NCI-H446 (cell line): Measurements from ENCODE around the gene TPCN1.
A peak's percentile ranks its signal among the peaks of the same experiment; 100 is the strongest.

ENCODE experiments used
- DNase-seq, 2 experiments: peaks; one replicate each; lab custom pipeline; 2025; lab: John Stamatoyannopoulos, UW

Gene TPCN1

DNA sequence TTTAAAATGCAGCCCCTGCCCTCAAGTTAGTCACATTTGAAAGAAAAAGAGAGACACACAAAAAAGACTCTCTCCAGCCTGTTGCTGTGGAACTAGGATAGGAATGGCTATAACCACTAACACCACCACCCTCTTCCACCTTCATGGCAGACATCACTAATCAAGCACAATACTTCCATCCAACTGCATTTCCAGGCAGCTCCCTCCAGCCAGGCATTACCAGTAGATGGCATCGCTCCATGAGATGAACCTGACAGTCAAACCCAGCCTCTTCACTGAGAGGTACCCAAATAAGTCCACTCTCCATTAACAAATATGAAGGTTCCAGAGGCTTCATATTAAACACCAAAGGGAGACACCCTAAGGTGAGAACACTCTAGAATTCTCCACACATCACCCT, 89.2 kb downstream of the TPCN1 start:
- DNase-seq = no peak

DNA sequence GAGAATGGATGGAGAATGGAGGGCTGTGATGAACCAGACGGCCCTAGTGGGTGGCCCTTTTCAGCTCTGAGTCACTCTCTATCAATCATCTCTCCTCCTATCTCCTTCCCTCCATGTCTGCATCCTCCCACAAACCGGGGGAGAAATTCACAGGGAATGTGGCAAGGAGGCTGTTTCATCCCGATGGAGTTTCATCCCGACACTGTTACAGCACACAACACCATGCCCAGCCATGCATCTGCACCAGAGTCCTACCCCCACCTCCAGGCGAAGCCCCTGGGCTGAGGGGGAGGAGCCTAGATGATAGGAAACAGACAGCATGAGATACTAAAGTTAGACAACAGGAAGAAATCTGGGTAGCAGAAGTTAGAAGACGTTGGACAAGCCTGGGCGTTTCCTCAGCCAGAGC, 92.9 kb downstream of the TPCN1 start:
- DNase-seq = no peak

DNA sequence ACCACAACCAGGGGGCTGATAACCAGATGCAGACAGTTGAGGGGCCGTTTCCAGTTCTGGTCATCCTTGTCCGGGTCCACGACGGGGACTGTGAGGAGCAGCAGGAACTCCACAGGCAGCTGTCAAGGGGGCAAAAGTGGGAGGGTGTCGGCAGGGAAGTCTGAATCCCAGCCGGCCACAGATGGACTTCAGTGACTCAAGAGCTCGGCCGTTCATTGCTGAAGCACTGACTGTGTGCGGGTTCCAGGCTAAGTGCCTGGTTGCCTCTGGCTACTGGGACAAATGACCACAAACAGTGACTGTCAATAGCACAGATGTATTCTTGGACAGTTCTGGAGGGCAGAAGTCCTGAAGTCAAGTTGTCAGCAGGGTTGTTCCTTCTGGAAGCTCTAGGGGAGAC, 94.1 kb downstream of the TPCN1 start:
- no peak for DNase-seq

DNA sequence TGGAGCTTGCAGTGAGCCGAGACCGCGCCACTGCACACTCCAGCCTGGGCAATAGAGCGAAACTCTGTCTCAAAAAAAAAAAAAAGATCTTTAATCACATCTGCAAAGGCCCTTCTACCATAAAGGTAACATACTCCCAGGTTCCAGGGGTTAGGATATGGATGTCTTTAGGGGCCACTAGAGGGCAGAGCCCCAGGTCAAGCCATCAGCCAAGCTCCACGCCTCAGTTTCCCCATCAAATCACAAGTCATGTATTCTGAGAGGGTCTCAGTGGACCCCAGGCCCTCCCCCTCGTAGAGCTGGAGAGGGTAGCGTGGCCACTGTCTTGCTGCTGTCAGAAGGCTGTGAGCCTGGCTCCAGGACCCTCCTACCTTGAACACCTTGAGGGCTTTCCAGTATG, 94.9 kb downstream of the TPCN1 start:
- DNase-seq = no peak

DNA sequence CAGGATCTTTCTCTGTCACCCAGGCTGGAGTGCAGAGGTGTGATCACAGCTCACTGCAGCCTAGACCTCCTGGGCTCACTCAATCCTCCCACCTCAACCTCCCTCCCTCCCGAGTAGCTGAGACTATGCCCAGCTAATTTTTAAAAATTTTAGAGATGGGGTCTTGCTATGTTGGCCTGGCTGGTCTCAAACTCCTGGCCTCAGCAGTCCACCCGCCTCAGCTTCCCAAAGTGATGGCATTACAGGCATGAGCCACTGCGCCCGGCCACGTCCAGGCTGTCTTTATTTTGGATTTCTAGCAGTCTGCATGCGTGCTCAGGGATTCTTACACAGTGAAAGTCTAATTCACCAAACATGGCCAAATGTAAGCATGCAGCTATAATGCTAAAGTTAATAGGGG, 95.9 kb downstream of the TPCN1 start:
- no peak for DNase-seq

DNA sequence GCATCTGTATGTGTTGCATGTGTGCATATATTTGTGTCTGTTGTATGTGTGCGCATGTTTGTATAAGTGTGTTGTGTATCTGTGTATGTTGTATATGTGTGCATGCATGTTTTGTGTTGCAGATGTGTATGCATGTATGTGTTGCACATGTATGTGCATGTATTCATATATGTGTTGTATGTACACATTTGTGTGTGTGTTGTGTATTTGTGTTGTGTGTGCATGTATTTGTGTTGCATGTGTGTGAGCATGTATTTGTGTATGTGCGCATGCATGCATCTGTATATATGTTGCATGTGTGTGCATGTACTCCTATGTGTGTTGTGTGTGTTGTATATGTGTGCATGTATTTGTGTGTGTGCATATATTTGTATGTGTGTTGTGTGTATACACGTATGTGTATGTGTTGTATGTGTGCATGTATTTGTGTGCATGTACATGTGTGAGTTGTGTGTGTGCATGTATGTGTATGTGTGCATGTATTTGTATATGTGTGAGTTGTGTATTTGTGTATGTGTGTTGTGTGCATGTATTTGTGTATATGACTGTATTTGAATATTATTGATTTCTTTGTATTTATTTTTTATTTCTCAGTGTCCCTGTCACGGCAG, 96.9 kb downstream of the TPCN1 start:
- DNase-seq = no peak

DNA sequence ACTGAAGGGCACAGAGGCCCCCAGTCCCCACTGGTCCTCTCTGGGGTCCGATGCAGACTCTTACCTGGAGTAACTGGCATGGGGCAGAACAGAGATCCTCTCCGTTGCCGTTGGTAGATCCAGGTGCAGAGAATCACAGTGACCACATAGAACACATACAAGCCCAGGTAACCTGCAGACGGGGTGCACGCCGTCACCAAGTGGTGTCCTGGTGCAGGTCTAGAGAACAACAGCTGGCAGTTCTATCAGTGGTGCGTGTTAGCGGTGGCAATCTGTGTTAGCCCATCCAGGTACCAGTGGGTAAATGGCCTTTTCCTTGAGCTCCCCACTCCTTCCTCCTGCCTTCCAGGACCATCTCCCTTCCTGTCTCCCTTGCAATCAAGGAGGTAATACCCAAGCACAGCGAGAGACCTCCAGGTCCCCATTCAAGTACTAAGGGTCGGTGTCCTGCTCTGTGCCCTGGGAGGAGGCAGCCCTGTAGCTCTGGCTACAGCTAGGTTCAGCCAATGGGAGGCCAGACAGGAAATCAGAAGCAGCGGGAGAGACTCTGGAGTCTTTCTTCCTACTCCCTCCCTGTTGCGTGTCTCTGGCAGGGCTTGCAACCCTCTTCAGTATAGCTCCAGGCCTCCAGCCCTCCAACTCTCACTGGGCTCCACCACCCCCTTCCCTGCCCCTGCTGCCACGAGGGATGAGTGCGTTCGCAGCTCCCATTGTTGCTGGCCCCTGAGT, 97.8 kb downstream of the TPCN1 start:
- no peak for DNase-seq

DNA sequence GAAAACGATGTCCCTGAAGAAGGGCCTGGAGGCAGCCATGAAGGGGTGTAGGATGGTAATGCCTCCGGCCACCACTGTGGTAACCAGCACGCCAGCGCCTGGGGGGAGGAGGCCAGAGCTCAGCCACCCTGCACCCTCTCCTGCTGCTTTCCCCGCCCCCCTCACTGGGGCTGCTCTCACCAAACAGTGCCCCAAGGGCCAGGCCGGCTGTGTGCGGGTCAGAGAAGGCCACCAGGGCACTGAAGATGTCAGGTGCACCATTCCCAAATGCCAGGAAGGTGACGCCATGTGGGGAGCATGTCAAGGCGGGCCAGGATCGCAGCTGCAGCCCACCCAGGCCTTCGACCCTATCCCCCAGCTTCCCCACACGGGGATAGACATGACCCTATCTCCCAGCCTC, 99.1 kb downstream of the TPCN1 start:
- DNase-seq = no peak

DNA sequence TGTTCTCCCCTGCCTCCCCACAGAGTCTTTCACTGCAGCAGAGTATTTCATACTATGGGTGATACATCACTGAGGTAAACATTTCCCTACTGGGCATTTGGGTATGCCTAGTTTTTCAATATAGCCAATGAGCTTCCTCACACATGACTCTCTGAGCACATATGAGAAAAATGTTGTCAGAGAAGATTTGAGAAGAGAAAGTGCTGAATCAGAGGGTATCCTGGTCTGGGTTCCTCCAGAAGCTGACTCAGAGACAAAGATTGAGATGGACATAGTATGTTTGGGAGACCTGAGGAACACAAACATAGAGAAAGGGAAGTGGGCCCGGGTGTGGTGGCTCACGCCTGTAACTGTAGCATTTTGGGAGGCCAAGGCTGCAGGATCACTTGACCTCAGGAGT, 101.1 kb downstream of the TPCN1 start:
- no peak for DNase-seq

DNA sequence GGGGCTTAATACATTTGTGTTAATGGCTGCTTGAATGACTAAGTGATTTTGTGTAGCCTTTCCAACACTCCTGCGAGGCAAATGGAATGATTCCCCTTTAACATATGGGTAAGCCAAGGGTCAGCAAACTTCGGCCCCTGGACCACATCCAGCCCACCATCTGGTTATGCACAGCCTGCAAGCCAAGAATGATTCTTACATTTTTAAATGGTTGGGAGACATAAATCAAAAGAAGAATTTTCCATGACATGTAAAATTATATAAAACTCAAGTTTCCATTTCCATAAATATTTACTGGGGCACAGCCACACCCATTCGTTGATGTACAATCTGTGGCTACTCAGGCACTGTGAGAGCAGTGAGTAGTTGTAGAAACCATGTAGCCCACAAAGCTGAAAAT, 104.7 kb downstream of the TPCN1 start:
- DNase-seq = peak in 1 of 2 experiments; percentile 50

DNA sequence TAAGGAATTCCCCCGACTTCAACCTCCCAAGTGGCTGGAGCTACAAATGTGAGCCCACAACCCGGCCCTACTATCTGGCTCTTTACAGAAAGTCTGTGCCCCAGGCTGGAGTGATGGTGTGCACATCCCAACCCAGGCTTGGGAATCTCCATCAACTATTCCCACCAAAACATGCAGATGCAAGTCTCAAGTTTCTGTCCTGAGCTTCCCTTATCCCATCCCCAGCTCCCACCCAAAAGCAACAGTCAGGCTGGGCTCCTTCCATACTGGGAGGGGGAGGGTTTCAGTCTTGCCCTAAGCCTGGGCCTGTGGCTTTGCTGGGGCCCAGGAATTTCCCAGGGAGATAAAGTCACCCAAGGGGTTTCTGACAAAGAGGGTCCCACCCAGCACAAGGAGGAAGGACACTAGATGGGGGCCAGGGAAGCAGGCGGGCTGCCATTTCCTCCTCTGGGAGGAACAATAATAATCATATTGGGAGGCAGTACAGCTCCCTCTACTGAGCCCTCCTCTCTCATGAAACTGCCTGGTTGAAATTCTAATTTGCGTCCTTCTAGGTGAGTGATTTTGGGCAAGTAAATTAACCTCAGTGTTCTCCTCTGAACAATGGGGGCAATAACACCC, 105.6 kb downstream of the TPCN1 start:
- DNase-seq = no peak

DNA sequence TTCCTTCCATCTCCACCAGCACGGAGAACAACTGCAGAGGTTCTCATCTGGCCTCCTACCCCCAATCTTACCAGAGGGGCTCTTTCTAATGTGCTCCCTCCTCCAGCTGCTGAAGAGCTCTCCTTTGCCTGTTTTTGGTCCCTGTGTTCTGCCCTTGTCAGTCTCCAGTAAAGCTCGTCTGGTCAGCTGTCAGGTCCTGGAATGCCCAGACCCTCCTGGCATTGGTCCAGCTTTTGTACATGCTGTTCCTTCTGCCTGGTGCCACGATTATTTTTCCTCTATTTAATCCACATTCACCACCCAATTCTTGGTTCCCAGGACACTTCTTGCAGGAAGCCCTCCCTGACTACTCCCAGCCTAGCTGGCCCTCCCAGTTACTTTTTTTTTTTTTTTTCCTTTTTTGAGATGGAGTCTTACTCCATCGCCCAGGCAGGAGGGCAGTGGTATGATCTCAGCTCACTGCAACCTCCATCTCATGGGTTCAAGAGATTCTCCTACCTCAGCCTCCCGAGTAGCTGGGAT, 107.2 kb downstream of the TPCN1 start:
- DNase-seq = no peak

DNA sequence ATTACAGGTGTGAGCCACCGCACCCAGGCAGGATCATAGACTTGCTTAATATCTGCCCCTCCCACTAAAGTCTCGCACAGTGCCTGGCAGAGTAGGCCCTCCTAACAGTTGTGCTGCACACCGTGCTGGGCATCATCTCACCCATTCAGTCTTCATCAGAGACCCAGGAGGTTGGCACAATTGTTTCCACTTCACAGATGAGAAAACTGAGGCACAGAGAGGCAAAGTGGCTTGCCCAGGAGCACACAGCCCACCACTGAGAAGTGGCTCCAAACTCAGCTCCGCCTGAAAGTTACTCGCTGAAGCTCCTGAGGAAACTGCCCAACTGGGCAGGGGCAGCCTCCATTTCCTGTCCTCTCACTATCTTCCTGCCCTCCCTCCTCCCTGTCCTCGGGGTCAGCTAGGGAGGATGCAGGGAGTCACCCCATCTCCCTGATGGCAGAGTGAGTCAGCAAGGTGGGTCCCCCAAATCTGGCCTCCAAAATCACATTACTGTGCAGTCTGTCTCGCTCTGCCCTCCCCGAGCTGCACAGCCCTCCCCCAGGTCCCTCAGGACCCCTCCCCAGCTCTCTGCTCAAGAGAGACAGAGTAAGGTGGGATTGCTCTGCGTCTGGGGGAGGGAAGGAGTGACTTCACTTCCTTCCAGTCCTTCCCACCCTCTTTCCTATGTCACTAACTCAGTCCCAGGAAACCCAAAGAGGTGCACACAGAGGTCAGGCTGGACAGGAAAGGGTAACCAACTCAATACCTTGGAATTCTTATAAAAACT, 107.9 kb downstream of the TPCN1 start:
- DNase-seq = no peak

DNA sequence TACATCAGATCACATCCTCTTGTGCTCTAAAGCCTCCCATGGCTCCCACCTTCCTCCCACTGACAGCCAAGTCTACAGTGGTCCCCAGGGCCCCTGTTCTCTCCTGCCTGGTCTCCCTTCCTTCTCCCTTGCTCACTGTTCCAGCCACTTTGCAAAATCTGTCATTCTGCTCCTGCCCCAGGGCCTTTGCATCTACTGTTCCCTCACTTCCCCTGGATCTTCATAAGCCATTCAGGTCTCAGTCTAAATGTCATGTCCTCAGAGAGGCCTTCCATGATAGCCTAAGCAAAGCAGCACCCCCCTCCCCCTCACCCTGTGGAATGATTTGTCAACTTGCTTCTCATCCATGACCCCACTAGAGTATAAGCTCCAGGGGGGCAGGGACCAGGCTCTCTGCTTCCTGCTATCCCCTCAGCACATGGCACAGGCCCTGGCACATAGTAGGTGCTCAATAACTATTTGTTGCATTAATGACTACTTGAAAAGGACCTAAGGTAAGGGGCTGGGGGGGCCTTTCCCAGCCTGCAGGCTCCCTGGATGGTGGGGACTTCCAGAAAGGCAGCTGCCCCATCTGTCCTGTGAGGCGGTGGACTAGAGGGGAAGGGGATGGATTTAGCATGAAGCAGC, 108.6 kb downstream of the TPCN1 start:
- no peak for DNase-seq

DNA sequence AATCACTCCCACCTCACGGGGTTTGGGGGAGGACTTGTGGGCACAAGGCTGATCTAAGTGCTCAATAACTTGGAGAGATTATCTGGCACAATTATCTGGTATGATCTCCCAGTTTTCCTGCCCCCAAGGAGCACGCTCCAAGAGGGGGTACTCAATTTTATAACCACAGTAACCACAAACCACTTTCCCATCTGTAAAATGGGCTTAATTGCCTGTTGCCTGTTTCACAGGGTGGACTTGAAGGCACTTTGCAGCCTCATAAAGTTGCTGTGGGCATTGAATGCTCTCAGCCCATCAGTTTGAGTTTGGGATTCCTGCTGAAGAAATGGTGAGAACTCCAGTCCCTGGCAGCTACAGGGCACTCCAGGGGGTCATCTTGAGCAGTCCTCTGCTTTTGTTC, 109.2 kb downstream of the TPCN1 start:
- DNase-seq = no peak

DNA sequence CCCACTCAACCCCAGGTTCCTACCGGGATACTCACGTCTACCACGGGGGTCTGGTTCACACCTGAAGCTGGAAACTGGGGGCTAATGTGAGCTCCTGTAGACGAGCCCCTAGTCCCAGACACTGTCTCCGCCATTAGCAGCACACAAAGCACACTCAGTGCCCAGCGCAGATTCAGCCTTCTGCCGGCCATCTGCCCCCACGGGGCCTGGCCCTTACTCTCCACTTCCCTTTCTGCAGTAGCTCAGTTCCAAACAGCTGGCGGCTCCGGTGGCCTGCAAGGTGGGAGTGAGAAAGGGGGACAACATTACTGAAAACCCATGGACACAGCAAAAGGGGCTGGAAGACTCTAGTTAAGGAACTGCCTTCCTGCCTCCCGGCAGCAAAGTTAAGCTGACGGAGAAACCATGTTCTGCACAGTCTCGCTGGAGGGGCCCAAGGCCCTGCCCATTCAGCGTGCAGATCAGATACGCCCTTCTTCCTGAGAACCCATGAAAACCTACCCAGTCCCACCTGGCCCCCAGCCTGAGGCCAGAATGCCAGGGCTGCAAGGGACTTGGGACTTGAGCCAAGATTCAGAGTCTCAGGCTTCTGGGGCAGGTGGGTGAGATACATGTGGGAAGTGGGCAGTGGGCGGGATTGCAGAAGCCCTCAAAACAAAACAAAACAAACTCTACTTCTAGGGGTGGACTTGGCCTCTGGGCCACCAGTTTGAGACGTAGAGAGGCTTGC, 111.6 kb downstream of the TPCN1 start:
- peak; percentile 8 to 47 for DNase-seq

DNA sequence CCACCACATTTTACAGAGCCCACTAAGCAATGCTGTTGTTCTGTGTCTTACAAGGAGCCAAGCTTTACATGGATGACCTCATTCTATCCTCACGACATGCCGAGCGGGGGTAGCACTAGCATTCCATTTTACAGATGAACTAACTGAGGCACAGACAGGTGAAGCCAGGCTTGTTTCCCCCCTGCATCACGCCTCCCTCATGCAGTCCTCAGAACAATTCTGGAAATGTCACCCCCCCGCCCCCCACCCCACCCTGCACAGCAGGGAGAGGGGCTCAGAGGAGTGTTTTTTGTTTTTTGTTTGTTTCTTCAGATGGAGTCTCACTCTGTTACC, 112.1 kb downstream of the TPCN1 start:
- DNase-seq = no peak

DNA sequence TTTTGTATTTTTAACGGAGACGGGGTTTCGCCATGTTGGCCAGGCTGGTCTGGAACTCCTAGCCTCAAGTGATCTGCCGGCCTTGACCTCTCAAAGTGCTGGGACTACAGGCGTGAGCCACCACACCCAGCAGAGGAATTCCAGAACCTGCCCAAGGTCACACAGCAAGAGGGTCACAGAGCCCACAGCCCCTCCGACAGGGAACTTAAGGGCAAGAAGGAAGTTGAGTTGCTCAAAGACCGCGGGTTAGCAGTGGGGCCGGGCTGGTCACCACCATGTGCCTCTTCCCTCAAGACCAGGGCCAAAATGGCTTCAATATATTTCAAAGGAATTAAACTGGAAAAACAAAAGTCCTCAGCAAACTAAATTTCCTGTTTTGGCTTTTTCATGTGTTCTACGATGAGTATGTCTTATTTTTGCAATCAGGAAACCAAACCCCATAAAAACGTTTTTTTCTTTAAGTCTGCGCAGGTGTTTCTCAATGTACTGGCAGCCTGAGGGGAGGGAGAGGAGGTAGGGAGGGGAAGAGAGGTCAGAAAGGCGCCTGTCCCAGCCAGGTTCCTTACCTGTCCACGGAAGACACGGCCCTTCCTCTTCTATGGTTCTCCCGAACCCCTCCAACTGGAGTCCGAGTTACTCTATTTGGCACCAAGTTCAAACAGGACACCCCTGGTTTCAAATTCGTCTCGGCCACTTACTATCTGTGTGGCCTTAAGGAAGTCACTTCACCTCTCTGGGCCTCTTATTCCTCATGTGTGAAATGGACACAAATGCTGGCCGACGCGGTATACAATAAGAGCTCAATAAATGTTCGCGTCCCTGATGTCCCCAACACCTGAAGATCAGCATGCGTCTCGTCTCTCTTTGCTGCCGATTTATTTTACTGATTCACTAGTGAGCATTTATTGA, 112.9 kb downstream of the TPCN1 start:
- DNase-seq = no peak

DNA sequence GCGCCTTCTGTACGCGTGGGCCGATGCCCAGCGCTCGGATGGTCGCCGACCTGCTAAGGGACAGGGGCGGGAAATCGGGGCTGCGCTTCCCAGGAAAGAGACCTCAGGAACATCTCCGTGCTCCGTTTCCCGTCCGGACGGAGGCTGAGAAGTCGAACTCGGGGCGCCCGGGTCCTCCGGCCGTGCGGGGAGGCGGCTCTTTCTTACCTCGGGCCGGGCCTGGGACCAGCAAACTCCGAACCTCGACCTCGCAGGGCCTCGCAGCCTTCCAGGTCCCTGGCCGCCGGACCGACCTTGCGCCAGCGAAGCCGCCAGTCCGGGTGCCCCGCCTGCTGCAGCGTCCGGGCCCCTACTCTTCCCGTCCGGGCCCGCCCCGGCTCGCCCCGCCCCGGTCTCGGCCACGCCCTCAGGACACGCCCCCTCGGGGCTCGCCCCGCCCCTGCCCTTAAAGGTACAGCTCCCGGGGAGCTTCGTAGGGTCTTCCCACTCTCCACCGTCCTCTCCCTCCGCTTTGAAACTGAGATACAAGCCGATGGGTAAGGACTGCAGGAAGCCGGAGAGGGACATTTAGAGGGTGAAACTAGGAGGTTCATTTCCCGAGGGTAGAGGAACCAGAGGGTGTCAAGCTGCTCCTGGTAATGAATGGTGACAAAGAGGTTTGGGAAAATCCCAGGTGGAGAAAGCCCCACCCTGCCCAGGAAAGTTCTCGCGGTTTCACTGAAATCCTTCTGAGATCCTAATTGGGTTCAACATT, 113.7 kb downstream of the TPCN1 start, which contains the start of gene SLC8B1:
SLC8B1 (minus strand) TSS at position 324 of the 754 bp plus-strand sequence. CDS start 2,231 bp downstream, outside the sequence.
- DNase-seq = peak; percentile 47 to 84

DNA sequence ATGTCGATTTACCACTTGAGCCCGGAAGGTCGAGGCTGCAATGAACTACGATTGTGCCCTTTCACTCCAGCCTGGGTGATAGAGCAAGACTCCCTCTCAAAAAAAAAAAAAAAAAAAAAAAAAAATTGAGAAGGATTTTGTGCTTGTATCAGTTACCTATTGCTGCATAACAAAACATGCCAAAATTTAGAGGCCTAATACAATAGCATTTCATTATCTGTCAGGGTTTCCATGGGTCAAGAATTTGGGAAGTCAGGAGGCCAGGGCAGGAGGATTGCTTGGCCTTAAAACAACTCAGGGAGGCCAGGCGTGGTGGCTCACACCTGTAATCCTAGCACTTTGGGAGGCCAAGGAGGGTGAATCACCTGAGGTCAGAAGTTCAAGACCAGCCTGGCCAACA, 118.3 kb downstream of the TPCN1 start:
- no peak for DNase-seq
